Keratinocyte (primary cell): ENCODE results near the gene PER2.
A peak's percentile ranks its signal among the peaks of the same experiment; 100 is the strongest.

ENCODE experiments used
- CTCF ChIP-seq, 3 experiments: IDR thresholded peaks in 1 of 3; conservative IDR thresholded peaks in 1 of 3; optimal IDR thresholded peaks in 1 of 3; 2 replicates in 2 of 3; 3 replicates in 1 of 3; pipeline versions ENCODE3 to v1.5.1; 2011; ENCODE audit warnings: low read length in 3 of 3, mild to moderate bottlenecking in 3 of 3, moderate library complexity in 2 of 3, control low read depth in 1 of 3, inconsistent platforms in 1 of 3; ENCODE audit not compliant: insufficient read depth in 2 of 3; ENCODE audit errors: extremely low read depth in 1 of 3
- EZH2 ChIP-seq: IDR thresholded peaks from one replicate; pipeline ENCODE4 v1.6.1; 2012; ENCODE audit warnings: inconsistent platforms, mild to moderate bottlenecking, low read length, moderate library complexity

GRCh38 chr2:238288650-238289573 lies 502 bp upstream of the PER2 start:
- TF ChIP-seq CTCF (optimal IDR thresholded peaks at IDR 0.05 in 1 of 3, IDR thresholded peaks at IDR 0.05 in 1 of 3, conservative IDR thresholded peaks at IDR 0.05 in 1 of 3; ENCODE audit: extremely low read depth in 1 of 3, insufficient read depth in 2 of 3, low read length in 3 of 3): peak in 1 of 3 experiments; percentile 8
- TF ChIP-seq EZH2: no peak
